Calu3 (cell line): ENCODE results near the gene SMDT1. TPM values are rescaled to one million over a fixed set of nuclear protein-coding genes. Genes with fewer than 3 reads are reported as not detected.

Experiments used
- BruUV-seq: library from RNA; stranded (reverse); fragments of 400-500 nt; replicated peaks from 2 replicates; lab custom pipeline; 2021; lab: Mats Ljungman, UMichigan
- CTCF ChIA-PET: fragments of 300-600 bp; sonication (Branson Sonifier 250); formaldehyde crosslinking; loops from one replicate; lab custom pipeline; 2022; ENCODE audit warnings: antibody characterized with exemption; lab: Charles Lee
- DNase-seq: peaks from one replicate; pipeline ENCODE4 v3.0.0; 2022
- H3K27ac Mint-ChIP-seq: one replicate; pipeline ENCODE4 v1.8.0; 2022; ENCODE audit warnings: mixed read lengths; ENCODE audit not compliant: unreplicated experiment
- H3K27me3 Mint-ChIP-seq: one replicate; pipeline ENCODE4 v1.8.0; 2022; ENCODE audit warnings: mixed read lengths; ENCODE audit not compliant: unreplicated experiment
- H3K36me3 Mint-ChIP-seq: one replicate; pipeline ENCODE4 v1.8.0; 2022; ENCODE audit warnings: mild to moderate bottlenecking, moderate library complexity, mixed read lengths; ENCODE audit not compliant: insufficient read depth, unreplicated experiment
- H3K4me1 Mint-ChIP-seq: one replicate; pipeline ENCODE4 v1.8.0; 2022; ENCODE audit warnings: mild to moderate bottlenecking, low read depth, mixed read lengths; ENCODE audit not compliant: unreplicated experiment
- H3K4me3 Mint-ChIP-seq: one replicate; pipeline ENCODE4 v1.8.0; 2022; ENCODE audit warnings: mild to moderate bottlenecking, low read depth, moderate library complexity, mixed read lengths; ENCODE audit not compliant: unreplicated experiment
- H3K9me3 Mint-ChIP-seq: one replicate; pipeline ENCODE4 v1.8.0; 2022; ENCODE audit warnings: low read depth, mixed read lengths; ENCODE audit not compliant: unreplicated experiment
- CTCF ChIP-seq: fragments of 200-600 bp; IDR thresholded peaks from one replicate; pipeline ENCODE4 v1.8.0; 2022; ENCODE audit warnings: antibody characterized with exemption; ENCODE audit not compliant: unreplicated experiment
- intact Hi-C: fragments of 100-400 bp; cut with micrococcal nuclease; formaldehyde crosslinking; loops from one replicate; pipeline ENCODE4 v1.10.0; 2022; ENCODE audit not compliant: unreplicated experiment
- total RNA-seq: library from RNA; stranded (reverse); gene quantifications from 2 replicates; pipeline ENCODE4 v1.2.3, GENCODE V29; 2022

Gene SMDT1
- total RNA-seq, 1 experiment from 2014 or later, result 60.8 TPM

- intact Hi-C loops, result no loop called here
- CTCF ChIA-PET, result no interaction called here
- no peak for TF ChIP-seq CTCF
- no peak for DNase-seq
- Mint-ChIP-seq H3K36me3 (peaks cover 4% of the 10 kb centered on the region), H3K4me3 (no peak overlapping the region), H3K27me3 (no peaks in the 10 kb centered on the region), H3K9me3 (no peaks in the 10 kb centered on the region), H3K4me1 (no peaks in the 10 kb centered on the region), H3K27ac (no peak overlapping the region)
- BruUV-seq, result no TSS peak
These were observed 14.9 kb upstream of the SMDT1 start for GRCh38 chr22:42064629-42065028.

- H3K4me3 Mint-ChIP-seq, result no peak overlapping the region
- no peaks in the 10 kb centered on the region for H3K4me1 Mint-ChIP-seq
- BruUV-seq, result no TSS peak
- CTCF ChIA-PET, result interaction anchor here (0.6 kb wide), 1 partner anchor 64 kb away, joined by 5 read pairs; no protein-coding TSS in a partner anchor
- H3K36me3 Mint-ChIP-seq, result peaks cover 10% of the 10 kb centered on the region
- no peak for DNase-seq
- intact Hi-C loops, result no loop called here
- no peak for TF ChIP-seq CTCF
- H3K9me3 Mint-ChIP-seq, result no peaks in the 10 kb centered on the region
- no peaks in the 10 kb centered on the region for H3K27me3 Mint-ChIP-seq
- no peak overlapping the region for H3K27ac Mint-ChIP-seq
These were observed 13.9 kb upstream of the SMDT1 start for GRCh38 chr22:42065438-42066125.

- intact Hi-C loops, result no loop called here
- Mint-ChIP-seq H3K9me3 (no peaks in the 10 kb centered on the region), H3K4me1 (no peaks in the 10 kb centered on the region), H3K4me3 (no peak overlapping the region), H3K36me3 (peaks cover 16% of the 10 kb centered on the region), H3K27me3 (no peaks in the 10 kb centered on the region), H3K27ac (no peak overlapping the region)
- CTCF ChIA-PET, result interaction anchor here (0.6 kb wide), 1 partner anchor 64 kb away, joined by 5 read pairs; no protein-coding TSS in a partner anchor
- no peak for TF ChIP-seq CTCF
- no peak for DNase-seq
- no TSS peak for BruUV-seq
These were observed 13.3 kb upstream of the SMDT1 start for GRCh38 chr22:42066126-42066761.

GRCh38 chr22:42066937-42067336 lies 12.6 kb upstream of the SMDT1 start:
- BruUV-seq, result no TSS peak
- no peak overlapping the region for H3K27ac Mint-ChIP-seq
- TF ChIP-seq CTCF, result no peak
- H3K9me3 Mint-ChIP-seq, result no peaks in the 10 kb centered on the region
- H3K4me3 Mint-ChIP-seq, result no peak overlapping the region
- CTCF ChIA-PET, result no interaction called here
- no peaks in the 10 kb centered on the region for H3K27me3 Mint-ChIP-seq
- peaks cover 16% of the 10 kb centered on the region for H3K36me3 Mint-ChIP-seq
- intact Hi-C loops, result no loop called here
- H3K4me1 Mint-ChIP-seq, result no peaks in the 10 kb centered on the region
- DNase-seq, result no peak
